Omental fat pad (tissue), 4 donors: ENCODE data around the gene EXD2. TPM values are rescaled to one million over a fixed set of nuclear protein-coding genes. Genes with fewer than 3 reads are reported as not detected.

Experiments used
- ATAC-seq: fragments of 150-250 bp; one replicate; pipeline ENCODE4 v1.9.1; 2016; ENCODE audit warnings: mild to moderate bottlenecking, moderate library complexity; ENCODE audit not compliant: low FRiP score
- DNase-seq: peaks from one replicate; pipeline ENCODE4 v3.0.0-alpha.2; 2019; ENCODE audit warnings: low spot score
- CTCF ChIP-seq, 3 donors: fragments of 450-650 bp; IDR thresholded peaks; one replicate each; pipeline ENCODE4 v1.5.1; 2016 to 2017; ENCODE audit warnings: antibody characterized with exemption in 3 of 3, mild to moderate bottlenecking in 3 of 3, moderate library complexity in 2 of 3
- small RNA-seq: library from RNA; depleted of rRNA; stranded (forward); fragments of <200 nt; gene quantifications from one replicate; pipeline ENCODE3, GENCODE V24; 2016
- total RNA-seq, 4 donors: library from RNA; depleted of rRNA; stranded (reverse); fragments of >200 nt; gene quantifications; one replicate each; pipeline ENCODE4 v1.1.0, GENCODE V29; 2016

Gene EXD2
- total RNA-seq, 4 donors from 2014 or later: 15.4 to 27.0 (median 17.3) TPM

GRCh38 chr14:69291891-69292561 is 100.7 kb downstream of the EXD2 start:
- TF ChIP-seq CTCF (IDR thresholded peaks at IDR 0.05): no peak
- no peak for ATAC-seq
- DNase-seq: no peak

Small RNA genes within 50 kb of the gene (small RNA-seq; reads per million reads assigned to genes)
- not detected for gene RF00019

Other genes with a start within 250 kb of the EXD2 start
- 100 to 1,000 TPM; 103 to 254 (median 136) TPM for gene ACTN1, start 212.2 kb upstream of the EXD2 start, total RNA-seq
- 10 to 100 TPM; 30.4 to 58.1 (median 38.0) TPM for gene DCAF5, start 38.4 kb upstream of the EXD2 start, total RNA-seq
- gene GALNT16, start 68.7 kb downstream of the EXD2 start, total RNA-seq: 10 to 100 TPM in 1 of 4 donors, 1 to 10 TPM in 3; 6.5 to 18.3 (median 8.1) TPM
- gene ERH, start 206.8 kb downstream of the EXD2 start, total RNA-seq: 10 to 100 TPM; 62.4 to 70.9 (median 68.8) TPM
- 10 to 100 TPM; 57.9 to 80.7 (median 69.6) TPM for gene SLC39A9, start 207.2 kb downstream of the EXD2 start, total RNA-seq